BLaER1 treated with 17β-estradiol and CSF1 and Interleukin-3, amounts not matched to agents 10 nM and 100 nM (cell line): ENCODE measurements around the gene TPBGL.
A peak's percentile ranks its signal among the peaks of the same experiment; 100 is the strongest.

Source experiments
- H3K27ac ChIP-seq, 11 experiments: shearing (Covaris generic); formaldehyde crosslinking; 2 replicates each; pipeline ENCODE4 v1.8.1; 2022
- H3K27me3 ChIP-seq, 11 experiments: shearing (Covaris generic); formaldehyde crosslinking; 2 replicates each; pipeline ENCODE4 v1.8.1; 2022
- H3K36me3 ChIP-seq, 11 experiments: shearing (Covaris generic); formaldehyde crosslinking; 2 replicates each; pipeline ENCODE4 v1.8.1; 2022
- H3K4me1 ChIP-seq, 10 experiments: shearing (Covaris generic); formaldehyde crosslinking; 2 replicates each; pipeline ENCODE4 v1.8.1; 2022
- H3K4me2 ChIP-seq, 11 experiments: shearing (Covaris generic); formaldehyde crosslinking; 2 replicates each; pipeline ENCODE4 v1.8.1; 2022
- H3K4me3 ChIP-seq, 10 experiments: shearing (Covaris generic); formaldehyde crosslinking; 2 replicates each; pipeline ENCODE4 v1.8.1; 2022
- H3K9ac ChIP-seq, 11 experiments: shearing (Covaris generic); formaldehyde crosslinking; 2 replicates each; pipeline ENCODE4 v1.8.1; 2022
- H3K9me3 ChIP-seq, 11 experiments: shearing (Covaris generic); formaldehyde crosslinking; replicated peaks in 1 of 11; 2 replicates each; pipeline ENCODE4 v1.8.1; 2022
- H4K20me1 ChIP-seq, 11 experiments: shearing (Covaris generic); formaldehyde crosslinking; 2 replicates each; pipeline ENCODE4 v1.8.1; 2022
- Cebpa-rat ChIP-seq, 11 experiments: shearing (Covaris generic); IDR thresholded peaks; 2 replicates each; pipeline ENCODE4 v1.8.1; 2022

Gene TPBGL

GRCh38 chr11:75280770-75281468 lies 40.3 kb downstream of the TPBGL start:
- no peak for TF ChIP-seq Cebpa-rat (IDR thresholded peaks at IDR 0.05)
- Histone ChIP-seq H3K4me3 (no peak overlapping the region), H4K20me1 (peaks cover 0 to 99% (median 34%) of the 10 kb centered on the region in 11 experiments; a peak in 19 of 22 replicates), H3K4me2 (peak overlapping the region in 6 of 11 experiments; percentile 1 to 64 (median 38); a peak in 7 of 22 replicates), H3K9me3 (no peaks in the 10 kb centered on the region), H3K36me3 (peaks cover 72 to 100% (median 90%) of the 10 kb centered on the region in 11 experiments), H3K9ac (peak overlapping the region in 6 of 11 experiments; percentile 2 to 41 (median 24); a peak in 6 of 22 replicates), H3K4me1 (peaks cover 18 to 81% (median 69%) of the 10 kb centered on the region in 10 experiments), H3K27ac (peak overlapping the region in 6 of 11 experiments; percentile 5 to 45 (median 22); a peak in 10 of 22 replicates), H3K27me3 (no peaks in the 10 kb centered on the region)

- Histone ChIP-seq H3K4me2 (no peak overlapping the region), H3K36me3 (peaks cover 72 to 100% (median 91%) of the 10 kb centered on the region in 11 experiments), H3K9ac (peak overlapping the region in 1 of 11 experiments; percentile 16; a peak in 2 of 22 replicates), H3K27ac (0 out of 22 replicates have a peak overlapping the region, but pooled peaks of 1 of the 11 experiments have one; percentile 33), H3K4me1 (peaks cover 12 to 81% (median 66%) of the 10 kb centered on the region in 10 experiments), H3K4me3 (no peak overlapping the region), H3K27me3 (no peaks in the 10 kb centered on the region), H4K20me1 (peaks cover 0 to 99% (median 40%) of the 10 kb centered on the region in 11 experiments; a peak in 20 of 22 replicates), H3K9me3 (no peaks in the 10 kb centered on the region)
- TF ChIP-seq Cebpa-rat (IDR thresholded peaks at IDR 0.05), result no peak
These were observed 41.0 kb downstream of the TPBGL start for GRCh38 chr11:75281469-75282095.

GRCh38 chr11:75283391-75283931 lies 42.9 kb downstream of the TPBGL start:
- Histone ChIP-seq H3K27ac (peak overlapping the region in 5 of 11 experiments; percentile 18 to 48 (median 31); a peak in 7 of 22 replicates), H3K4me3 (no peak overlapping the region), H3K9ac (peak overlapping the region in 7 of 11 experiments; percentile 21 to 62 (median 57); a peak in 11 of 22 replicates), H3K4me1 (peaks cover 16 to 83% (median 69%) of the 10 kb centered on the region in 10 experiments; a peak in 16 of 20 replicates), H3K36me3 (peaks cover 65 to 100% (median 91%) of the 10 kb centered on the region in 11 experiments), H4K20me1 (peaks cover 5 to 100% (median 55%) of the 10 kb centered on the region in 11 experiments; a peak in 20 of 22 replicates), H3K27me3 (no peaks in the 10 kb centered on the region), H3K4me2 (peak overlapping the region in 8 of 11 experiments; percentile 0 to 74 (median 66); a peak in 14 of 22 replicates), H3K9me3 (no peaks in the 10 kb centered on the region)
- no peak for TF ChIP-seq Cebpa-rat (IDR thresholded peaks at IDR 0.05)

GRCh38 chr11:75285776-75286360 lies 45.3 kb downstream of the TPBGL start:
- no peaks in the 10 kb centered on the region for H3K9me3 ChIP-seq
- H3K36me3 ChIP-seq, result peaks cover 57 to 100% (median 90%) of the 10 kb centered on the region in 11 experiments
- no peak for TF ChIP-seq Cebpa-rat (IDR thresholded peaks at IDR 0.05)
- H3K4me1 ChIP-seq, result peaks cover 29 to 89% (median 69%) of the 10 kb centered on the region in 10 experiments
- peak overlapping the region in 3 of 11 experiments; percentile 74 to 82 (median 78); a peak in 3 of 22 replicates for H3K4me2 ChIP-seq
- H3K27me3 ChIP-seq, result no peaks in the 10 kb centered on the region
- H4K20me1 ChIP-seq, result peaks cover 21 to 100% (median 72%) of the 10 kb centered on the region in 11 experiments; a peak in 21 of 22 replicates
- no peak overlapping the region for H3K27ac ChIP-seq
- peak overlapping the region in 1 of 11 experiments; percentile 3; a peak in 1 of 22 replicates for H3K9ac ChIP-seq
- H3K4me3 ChIP-seq, result no peak overlapping the region

- peak overlapping the region in 5 of 11 experiments; percentile 28 to 52 (median 45); a peak in 8 of 22 replicates for H3K27ac ChIP-seq
- no peaks in the 10 kb centered on the region for H3K9me3 ChIP-seq
- peak overlapping the region in 9 of 11 experiments; percentile 18 to 82 (median 72); a peak in 17 of 22 replicates for H3K4me2 ChIP-seq
- TF ChIP-seq Cebpa-rat (IDR thresholded peaks at IDR 0.05), result no peak
- peaks cover 31 to 100% (median 76%) of the 10 kb centered on the region in 11 experiments for H4K20me1 ChIP-seq
- H3K4me3 ChIP-seq, result no peak overlapping the region
- peaks cover 47 to 98% (median 79%) of the 10 kb centered on the region in 11 experiments for H3K36me3 ChIP-seq
- peaks cover 39 to 94% (median 75%) of the 10 kb centered on the region in 10 experiments for H3K4me1 ChIP-seq
- H3K27me3 ChIP-seq, result no peaks in the 10 kb centered on the region
- peak overlapping the region in 7 of 11 experiments; percentile 5 to 57 (median 42); a peak in 10 of 22 replicates for H3K9ac ChIP-seq
These were observed 46.4 kb downstream of the TPBGL start for GRCh38 chr11:75286826-75287465.

GRCh38 chr11:75287579-75287978 lies 47.0 kb downstream of the TPBGL start:
- TF ChIP-seq Cebpa-rat (IDR thresholded peaks at IDR 0.05), result no peak
- Histone ChIP-seq H4K20me1 (peaks cover 36 to 100% (median 78%) of the 10 kb centered on the region in 11 experiments), H3K9ac (peak overlapping the region in 6 of 11 experiments; percentile 24 to 57 (median 46); a peak in 7 of 22 replicates), H3K9me3 (no peaks in the 10 kb centered on the region), H3K4me2 (peak overlapping the region in 9 of 11 experiments; percentile 18 to 82 (median 72); a peak in 17 of 22 replicates), H3K36me3 (peaks cover 40 to 98% (median 73%) of the 10 kb centered on the region in 11 experiments), H3K4me3 (no peak overlapping the region), H3K4me1 (peaks cover 45 to 94% (median 82%) of the 10 kb centered on the region in 10 experiments), H3K27me3 (no peaks in the 10 kb centered on the region), H3K27ac (peak overlapping the region in 3 of 11 experiments; percentile 28 to 52 (median 48); a peak in 5 of 22 replicates)

GRCh38 chr11:75289511-75289760 lies 48.9 kb downstream of the TPBGL start:
- Histone ChIP-seq H4K20me1 (peaks cover 48 to 100% (median 88%) of the 10 kb centered on the region in 11 experiments), H3K27me3 (no peaks in the 10 kb centered on the region), H3K9ac (peak overlapping the region in 3 of 11 experiments; percentile 18 to 34 (median 25); a peak in 1 of 22 replicates), H3K9me3 (no peaks in the 10 kb centered on the region), H3K4me2 (peak overlapping the region in 6 of 11 experiments; percentile 35 to 54 (median 44); a peak in 7 of 22 replicates), H3K27ac (no peak overlapping the region), H3K4me3 (no peak overlapping the region), H3K4me1 (peaks cover 62 to 91% (median 81%) of the 10 kb centered on the region in 10 experiments), H3K36me3 (peaks cover 31 to 98% (median 68%) of the 10 kb centered on the region in 11 experiments)
- no peak for TF ChIP-seq Cebpa-rat (IDR thresholded peaks at IDR 0.05)
